SK-N-SH (cell line): ENCODE data around the gene SDSL. TPM values are rescaled to one million over a fixed set of nuclear protein-coding genes. Genes with fewer than 3 reads are reported as not detected.

ENCODE experiments used
- CTCF ChIA-PET: fragments of 300-600, 350-600 bp; formaldehyde crosslinking; extraction: SDS; loops from one replicate; lab custom pipeline; 2021; lab: Yijun Ruan, JAX
- POLR2A ChIA-PET: fragments of 350-600 bp; sonication (Branson Sonifier 250); formaldehyde crosslinking; extraction: SDS; loops from one replicate; lab custom pipeline; 2020; ENCODE audit warnings: antibody characterized with exemption, inconsistent platforms; lab: Yijun Ruan, JAX
- DNase-seq: peaks from one replicate; pipeline ENCODE4 v3.0.0; 2012
- H2AFZ ChIP-seq: fragments of 200-600 bp; sonication (generic); 2 replicates; pipeline ENCODE4 v1.8.1; 2016; ENCODE audit warnings: antibody characterized with exemption, mild to moderate bottlenecking, low read depth
- H3F3A ChIP-seq: fragments of 200-600 bp; sonication (generic); replicated peaks from 2 replicates; pipeline ENCODE3; 2016; ENCODE audit warnings: antibody characterized with exemption, mild to moderate bottlenecking; ENCODE audit not compliant: insufficient read depth
- H3K27ac ChIP-seq, 2 experiments: fragments of 200-500 bp in 1 of 2; fragments of 200-600 bp in 1 of 2; sonication (Bioruptor generic) in 1 of 2; sonication (generic), shearing (Covaris generic) in 1 of 2; 2 replicates each; pipeline versions ENCODE4 v1.5.1 to v1.6.1; 2014 to 2016; ENCODE audit warnings: low read depth in 2 of 2, inconsistent platforms in 1 of 2, low read length in 1 of 2, mild to moderate bottlenecking in 1 of 2, mixed read lengths in 1 of 2
- H3K27me3 ChIP-seq: fragments of 200-600 bp; sonication (generic), shearing (Covaris generic); 2 replicates; pipeline ENCODE4 v1.6.1; 2016; ENCODE audit warnings: mixed run types; ENCODE audit not compliant: insufficient read depth
- H3K36me3 ChIP-seq, 2 experiments: fragments of 200-500 bp in 1 of 2; fragments of 200-600 bp in 1 of 2; sonication (Bioruptor generic) in 1 of 2; sonication (generic) in 1 of 2; replicated peaks in 1 of 2; 2 replicates each; pipeline versions ENCODE3 to v1.5.1; 2014 to 2016; ENCODE audit warnings: low read length in 1 of 2, mild to moderate bottlenecking in 1 of 2; ENCODE audit not compliant: insufficient read depth in 2 of 2, control insufficient read depth in 1 of 2
- H3K4me1 ChIP-seq, 2 experiments: fragments of 200-500 bp in 1 of 2; fragments of 200-600 bp in 1 of 2; sonication (Bioruptor generic) in 1 of 2; sonication (generic), shearing (Covaris generic) in 1 of 2; 2 replicates each; pipeline versions ENCODE4 v1.5.1 to v1.6.1; 2014 to 2016; ENCODE audit warnings: low read depth in 1 of 2, low read length in 1 of 2, mixed run types in 1 of 2; ENCODE audit not compliant: insufficient read depth in 2 of 2, control insufficient read depth in 1 of 2
- H3K4me2 ChIP-seq: fragments of 200-600 bp; sonication (generic), shearing (Covaris generic); 2 replicates; pipeline ENCODE4 v1.6.1; 2017; ENCODE audit warnings: mixed run types
- H3K4me3 ChIP-seq, 2 experiments: fragments of 200-500 bp in 1 of 2; fragments of 200-600 bp in 1 of 2; sonication (Bioruptor generic) in 1 of 2; sonication (generic), shearing (Covaris generic) in 1 of 2; 2 replicates each; pipeline versions ENCODE4 v1.5.1 to v1.8.1; 2014 to 2016; ENCODE audit warnings: low read depth in 2 of 2, inconsistent platforms in 1 of 2, low read length in 1 of 2, mild to moderate bottlenecking in 1 of 2, mixed read lengths in 1 of 2, moderate library complexity in 1 of 2
- H3K79me2 ChIP-seq: fragments of 200-600 bp; sonication (generic); 2 replicates; pipeline ENCODE4 v1.8.1; 2017; ENCODE audit warnings: mild to moderate bottlenecking; ENCODE audit not compliant: insufficient read depth
- H3K9ac ChIP-seq: fragments of 200-600 bp; sonication (generic); 2 replicates; pipeline ENCODE4 v1.6.1; 2017; ENCODE audit warnings: mixed run types
- H3K9me2 ChIP-seq: fragments of 200-600 bp; sonication (generic); 2 replicates; pipeline ENCODE4 v1.6.1; 2017; ENCODE audit warnings: mixed run types
- H3K9me3 ChIP-seq: fragments of 200-600 bp; sonication (generic); 2 replicates; pipeline ENCODE4 v1.6.1; 2017; ENCODE audit warnings: mixed run types, mild to moderate bottlenecking, moderate library complexity
- H4K20me1 ChIP-seq: fragments of 200-600 bp; sonication (generic); 2 replicates; pipeline ENCODE4 v1.6.1; 2017; ENCODE audit warnings: mild to moderate bottlenecking, mixed run types; ENCODE audit not compliant: insufficient read depth
- CHD2 ChIP-seq: fragments of 150-350 bp; IDR thresholded peaks from 2 replicates; pipeline ENCODE4 v1.6.1; 2018; ENCODE audit warnings: low read length; ENCODE audit not compliant: partially characterized antibody
- FOSL2 ChIP-seq: IDR thresholded peaks from 2 replicates; pipeline ENCODE4 v1.4.0; 2012; ENCODE audit warnings: low read depth, mild to moderate bottlenecking, moderate library complexity, borderline replicate concordance
- GABPA ChIP-seq: IDR thresholded peaks from 2 replicates; pipeline ENCODE4 v1.4.0; 2012; ENCODE audit warnings: low read depth, mild to moderate bottlenecking
- JUND ChIP-seq: IDR thresholded peaks from 2 replicates; pipeline ENCODE4 v1.4.0; 2012
- MEF2A ChIP-seq: IDR thresholded peaks from 2 replicates; pipeline ENCODE4 v1.4.0; 2012; ENCODE audit warnings: low read depth, borderline replicate concordance
- MXI1 ChIP-seq: IDR thresholded peaks from 2 replicates; pipeline ENCODE4 v1.6.1; 2012; ENCODE audit warnings: mild to moderate bottlenecking, low read depth, low read length, improper control_type of control experiment
- RFX5 ChIP-seq: IDR thresholded peaks from 2 replicates; pipeline ENCODE4 v1.6.1; 2012; ENCODE audit warnings: mild to moderate bottlenecking, improper control_type of control experiment, low read length
- TCF12 ChIP-seq: IDR thresholded peaks from 2 replicates; pipeline ENCODE4 v1.4.0; 2012
- TEAD4 ChIP-seq: IDR thresholded peaks from 2 replicates; pipeline ENCODE4 v1.4.0; 2012; ENCODE audit warnings: mild to moderate bottlenecking, borderline replicate concordance; ENCODE audit not compliant: insufficient read depth
- WGBS: methylation state at CpG from one replicate; pipeline ENCODE4 v1.1.6; 2017; ENCODE audit warnings: low lambda C conversion rate; 5-methylcytosine and 5-hydroxymethylcytosine counted together
- polyA plus RNA-seq, 3 experiments: library from polyadenylated mRNA; depleted of rRNA; stranded (reverse); fragments of >200 nt; gene quantifications; 2 replicates each; pipeline ENCODE4 v1.2.3, GENCODE V29; 2012
- TF ChIP-seq, protein P1 (sequence below): IDR thresholded peaks from 2 replicates; pipeline ENCODE4 v1.4.0; 2012; ENCODE audit warnings: low read depth, borderline replicate concordance
- TF ChIP-seq, protein P2 (sequence below): IDR thresholded peaks from 2 replicates; pipeline ENCODE4; 2012
- TF ChIP-seq, protein P3 (sequence below): fragments of 150-350 bp; IDR thresholded peaks from 2 replicates; pipeline ENCODE4 v1.6.1; 2016; ENCODE audit warnings: mild to moderate bottlenecking, low read depth, low read length
- TF ChIP-seq, protein P4 (sequence below): fragments of 150-350 bp; IDR thresholded peaks from 2 replicates; pipeline ENCODE4 v1.6.1; 2017; ENCODE audit warnings: antibody characterized with exemption, low read length, low read depth, borderline replicate concordance
- TF ChIP-seq, protein P5 (sequence below): IDR thresholded peaks from 2 replicates; pipeline ENCODE4 v1.4.0; 2012; ENCODE audit warnings: low read depth, borderline replicate concordance

The SDSL gene
- polyA plus RNA-seq, 1 of the 3 experiments (the other 2 are of a cell fraction), result 33.7 TPM

DNA sequence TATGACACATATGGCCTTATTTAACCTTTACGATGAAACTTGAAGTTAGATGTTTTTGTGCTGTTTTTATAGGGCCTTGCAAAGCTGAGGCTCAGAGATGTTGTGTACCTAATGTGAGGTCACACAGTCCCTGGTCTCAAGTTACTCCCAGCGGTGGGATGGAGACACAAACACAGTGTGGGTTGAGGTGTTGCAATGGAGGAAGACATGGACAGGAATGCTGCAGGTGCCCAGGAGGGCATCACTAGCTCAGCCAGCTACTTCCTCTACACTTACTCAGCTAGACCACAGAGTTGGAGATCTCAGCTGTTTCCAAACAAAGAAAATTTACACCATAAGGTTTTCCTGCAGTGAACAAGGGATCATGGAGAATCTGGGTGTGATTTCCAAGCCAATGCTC is 34.0 kb downstream of the SDSL start:
- H3K79me2 ChIP-seq, result no peaks in the 10 kb centered on the region
- no peaks in the 10 kb centered on the region for H4K20me1 ChIP-seq
- no peak for DNase-seq
- H3K4me3 ChIP-seq, result no peak overlapping the region
- H3K9me3 ChIP-seq, result no peaks in the 10 kb centered on the region
- H3K36me3 ChIP-seq, result no peaks in the 10 kb centered on the region
- CTCF ChIA-PET, result interaction anchor here (1.7 to 5.4 kb wide), 4 partner anchors 14 to 457 kb away, joined by 5 to 22 read pairs (median 8); no protein-coding TSS in a partner anchor
- H3K9ac ChIP-seq, result no peak overlapping the region
- no peak for TF ChIP-seq CHD2
- TF ChIP-seq FOSL2, result no peak
- TF ChIP-seq MEF2A, result no peak
- no peak for TF ChIP-seq GABPA
- TF ChIP-seq JUND, result no peak
- TF ChIP-seq, all 33 proteins: peak for 0
- H3F3A ChIP-seq, result no peaks in the 10 kb centered on the region
- no peak overlapping the region for H3K4me2 ChIP-seq
- POLR2A ChIA-PET, result no interaction called here
- peaks cover 28% of the 10 kb centered on the region; the same call in 1 of the 2 replicates for H3K27me3 ChIP-seq
- H3K9me2 ChIP-seq, result no peaks in the 10 kb centered on the region
- no peak overlapping the region for H3K27ac ChIP-seq
- H2AFZ ChIP-seq, result no peak overlapping the region
- H3K4me1 ChIP-seq, result no peaks in the 10 kb centered on the region; a peak in 1 of 4 replicates
- 59% methylated on average over 2 of the region's 2 CpGs for WGBS

DNA sequence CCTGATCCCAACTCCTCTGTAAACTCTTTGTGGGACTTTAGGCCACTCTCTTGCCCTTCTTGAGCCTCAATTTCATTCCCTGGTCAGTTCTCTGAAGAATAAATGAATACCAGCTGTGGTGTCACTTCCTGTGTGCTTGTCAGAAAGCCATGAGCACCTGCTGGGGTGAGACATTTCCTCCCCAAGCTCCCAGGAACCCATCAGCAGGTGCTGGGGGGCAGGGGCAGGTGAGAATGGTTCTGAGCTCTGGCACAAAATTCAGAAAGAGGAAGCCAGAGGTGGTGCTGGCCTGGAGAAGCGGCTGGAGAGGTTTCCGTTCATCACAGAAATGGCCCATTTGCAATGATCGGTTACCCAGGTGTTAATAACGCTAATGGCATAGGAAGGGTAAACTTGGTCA is 34.6 kb downstream of the SDSL start:
- Histone ChIP-seq H3K4me1 (no peaks in the 10 kb centered on the region; a peak in 1 of 4 replicates), H3K9me2 (no peaks in the 10 kb centered on the region), H3K4me3 (no peak overlapping the region), H3K36me3 (no peaks in the 10 kb centered on the region), H3K9ac (no peak overlapping the region), H3K27ac (no peak overlapping the region), H3K4me2 (no peak overlapping the region), H3K27me3 (peaks cover 28% of the 10 kb centered on the region; the same call in 1 of the 2 replicates), H3K9me3 (no peaks in the 10 kb centered on the region), H2AFZ (no peak overlapping the region), H3F3A (no peaks in the 10 kb centered on the region), H4K20me1 (no peaks in the 10 kb centered on the region), H3K79me2 (no peaks in the 10 kb centered on the region)
- TF ChIP-seq, protein P1, sequence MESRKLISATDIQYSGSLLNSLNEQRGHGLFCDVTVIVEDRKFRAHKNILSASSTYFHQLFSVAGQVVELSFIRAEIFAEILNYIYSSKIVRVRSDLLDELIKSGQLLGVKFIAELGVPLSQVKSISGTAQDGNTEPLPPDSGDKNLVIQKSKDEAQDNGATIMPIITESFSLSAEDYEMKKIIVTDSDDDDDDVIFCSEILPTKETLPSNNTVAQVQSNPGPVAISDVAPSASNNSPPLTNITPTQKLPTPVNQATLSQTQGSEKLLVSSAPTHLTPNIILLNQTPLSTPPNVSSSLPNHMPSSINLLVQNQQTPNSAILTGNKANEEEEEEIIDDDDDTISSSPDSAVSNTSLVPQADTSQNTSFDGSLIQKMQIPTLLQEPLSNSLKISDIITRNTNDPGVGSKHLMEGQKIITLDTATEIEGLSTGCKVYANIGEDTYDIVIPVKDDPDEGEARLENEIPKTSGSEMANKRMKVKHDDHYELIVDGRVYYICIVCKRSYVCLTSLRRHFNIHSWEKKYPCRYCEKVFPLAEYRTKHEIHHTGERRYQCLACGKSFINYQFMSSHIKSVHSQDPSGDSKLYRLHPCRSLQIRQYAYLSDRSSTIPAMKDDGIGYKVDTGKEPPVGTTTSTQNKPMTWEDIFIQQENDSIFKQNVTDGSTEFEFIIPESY, result no peak
- no peak for TF ChIP-seq MXI1
- no peak for TF ChIP-seq RFX5
- TF ChIP-seq, protein P2, sequence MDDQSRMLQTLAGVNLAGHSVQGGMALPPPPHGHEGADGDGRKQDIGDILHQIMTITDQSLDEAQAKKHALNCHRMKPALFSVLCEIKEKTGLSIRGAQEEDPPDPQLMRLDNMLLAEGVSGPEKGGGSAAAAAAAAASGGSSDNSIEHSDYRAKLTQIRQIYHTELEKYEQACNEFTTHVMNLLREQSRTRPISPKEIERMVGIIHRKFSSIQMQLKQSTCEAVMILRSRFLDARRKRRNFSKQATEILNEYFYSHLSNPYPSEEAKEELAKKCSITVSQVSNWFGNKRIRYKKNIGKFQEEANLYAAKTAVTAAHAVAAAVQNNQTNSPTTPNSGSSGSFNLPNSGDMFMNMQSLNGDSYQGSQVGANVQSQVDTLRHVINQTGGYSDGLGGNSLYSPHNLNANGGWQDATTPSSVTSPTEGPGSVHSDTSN, result no peak
- TF ChIP-seq, protein P3, sequence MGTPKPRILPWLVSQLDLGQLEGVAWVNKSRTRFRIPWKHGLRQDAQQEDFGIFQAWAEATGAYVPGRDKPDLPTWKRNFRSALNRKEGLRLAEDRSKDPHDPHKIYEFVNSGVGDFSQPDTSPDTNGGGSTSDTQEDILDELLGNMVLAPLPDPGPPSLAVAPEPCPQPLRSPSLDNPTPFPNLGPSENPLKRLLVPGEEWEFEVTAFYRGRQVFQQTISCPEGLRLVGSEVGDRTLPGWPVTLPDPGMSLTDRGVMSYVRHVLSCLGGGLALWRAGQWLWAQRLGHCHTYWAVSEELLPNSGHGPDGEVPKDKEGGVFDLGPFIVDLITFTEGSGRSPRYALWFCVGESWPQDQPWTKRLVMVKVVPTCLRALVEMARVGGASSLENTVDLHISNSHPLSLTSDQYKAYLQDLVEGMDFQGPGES, result no peak
- no peak for TF ChIP-seq TCF12
- TF ChIP-seq, protein P4, sequence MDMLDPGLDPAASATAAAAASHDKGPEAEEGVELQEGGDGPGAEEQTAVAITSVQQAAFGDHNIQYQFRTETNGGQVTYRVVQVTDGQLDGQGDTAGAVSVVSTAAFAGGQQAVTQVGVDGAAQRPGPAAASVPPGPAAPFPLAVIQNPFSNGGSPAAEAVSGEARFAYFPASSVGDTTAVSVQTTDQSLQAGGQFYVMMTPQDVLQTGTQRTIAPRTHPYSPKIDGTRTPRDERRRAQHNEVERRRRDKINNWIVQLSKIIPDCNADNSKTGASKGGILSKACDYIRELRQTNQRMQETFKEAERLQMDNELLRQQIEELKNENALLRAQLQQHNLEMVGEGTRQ, result no peak
- TF ChIP-seq GABPA, result no peak
- TF ChIP-seq TEAD4, result no peak
- TF ChIP-seq, protein P5, sequence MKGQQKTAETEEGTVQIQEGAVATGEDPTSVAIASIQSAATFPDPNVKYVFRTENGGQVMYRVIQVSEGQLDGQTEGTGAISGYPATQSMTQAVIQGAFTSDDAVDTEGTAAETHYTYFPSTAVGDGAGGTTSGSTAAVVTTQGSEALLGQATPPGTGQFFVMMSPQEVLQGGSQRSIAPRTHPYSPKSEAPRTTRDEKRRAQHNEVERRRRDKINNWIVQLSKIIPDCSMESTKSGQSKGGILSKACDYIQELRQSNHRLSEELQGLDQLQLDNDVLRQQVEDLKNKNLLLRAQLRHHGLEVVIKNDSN, result no peak
- DNase-seq, result no peak
- WGBS, result 57% methylated on average over 4 of the region's 4 CpGs
- ChIA-PET CTCF (interaction anchor here (1.7 to 5.4 kb wide), 4 partner anchors 15 to 456 kb away, joined by 5 to 22 read pairs (median 8); no protein-coding TSS in a partner anchor), POLR2A (no interaction called here)
